ENCODE results near the gene UNC5C.

Gene UNC5C

GRCh38 chr4:95215991-95216605, 332.7 kb downstream of the UNC5C start:
- no peaks in the 10 kb centered on the region for H3K4me1 Mint-ChIP-seq
- no peak for DNase-seq (ENCODE audit: low spot score in 2 of 2)

GRCh38 chr4:95215043-95215442, 333.7 kb downstream of the UNC5C start:
- Mint-ChIP-seq H3K4me1 (no peaks in the 10 kb centered on the region), H3K4me3 (no peak overlapping the region), H3K36me3 (ENCODE audit: insufficient read depth) (no peaks in the 10 kb centered on the region), H3K27ac (ENCODE audit: low read depth) (no peak overlapping the region), H3K9me3 (no peaks in the 10 kb centered on the region), H3K27me3 (no peaks in the 10 kb centered on the region)
- no peak for ATAC-seq (replicated peaks; ENCODE audit: extremely low read depth, poor library complexity, severe bottlenecking)
- DNase-seq (ENCODE audit: low spot score in 2 of 2): no peak

More at GRCh38 chr4:95215991-95216605, 332.7 kb downstream of the UNC5C start:
- Mint-ChIP-seq H3K9me3 (no peaks in the 10 kb centered on the region), H3K27me3 (no peaks in the 10 kb centered on the region), H3K36me3 (ENCODE audit: insufficient read depth) (no peaks in the 10 kb centered on the region), H3K4me3 (no peak overlapping the region), H3K27ac (ENCODE audit: low read depth) (no peak overlapping the region)
- no peak for ATAC-seq (replicated peaks; ENCODE audit: extremely low read depth, poor library complexity, severe bottlenecking)

GRCh38 chr4:95214408-95214807, 334.4 kb downstream of the UNC5C start:
- no peaks in the 10 kb centered on the region for H3K9me3 Mint-ChIP-seq
- H3K27ac Mint-ChIP-seq (ENCODE audit: low read depth): no peak overlapping the region
- no peaks in the 10 kb centered on the region for H3K36me3 Mint-ChIP-seq (ENCODE audit: insufficient read depth)
- no peaks in the 10 kb centered on the region for H3K4me1 Mint-ChIP-seq
- DNase-seq (ENCODE audit: low spot score in 2 of 2) (no peak), ATAC-seq (replicated peaks; ENCODE audit: extremely low read depth, poor library complexity, severe bottlenecking) (no peak)
- H3K27me3 Mint-ChIP-seq: no peaks in the 10 kb centered on the region
- H3K4me3 Mint-ChIP-seq: no peak overlapping the region

DNA sequence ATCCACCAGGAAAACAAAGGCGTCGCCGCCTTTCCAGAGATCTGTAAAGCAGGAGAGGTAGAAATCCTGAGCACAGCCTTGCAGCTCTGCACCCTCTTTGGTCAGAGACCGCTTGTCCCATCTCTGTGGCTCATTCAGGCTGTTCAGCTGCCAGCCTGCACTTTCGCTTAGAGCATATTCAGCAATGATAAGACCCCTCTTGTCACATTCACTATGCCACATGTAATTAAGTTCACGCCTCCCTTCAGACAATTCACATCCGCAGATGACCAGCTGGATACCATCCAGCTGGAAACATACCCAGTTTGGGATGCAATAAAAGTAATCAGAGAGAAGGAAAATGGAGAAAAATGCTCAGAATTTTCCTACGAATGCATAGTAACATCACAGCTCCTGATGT, 335.4 kb downstream of the UNC5C start:
- H3K4me1 Mint-ChIP-seq: no peaks in the 10 kb centered on the region
- DNase-seq (ENCODE audit: low spot score in 2 of 2) (no peak), ATAC-seq (replicated peaks; ENCODE audit: extremely low read depth, poor library complexity, severe bottlenecking) (no peak)
- H3K27me3 Mint-ChIP-seq: no peaks in the 10 kb centered on the region
- no peaks in the 10 kb centered on the region for H3K9me3 Mint-ChIP-seq
- H3K4me3 Mint-ChIP-seq: no peak overlapping the region
- no peak overlapping the region for H3K27ac Mint-ChIP-seq (ENCODE audit: low read depth)
- H3K36me3 Mint-ChIP-seq (ENCODE audit: insufficient read depth): no peaks in the 10 kb centered on the region

DNA sequence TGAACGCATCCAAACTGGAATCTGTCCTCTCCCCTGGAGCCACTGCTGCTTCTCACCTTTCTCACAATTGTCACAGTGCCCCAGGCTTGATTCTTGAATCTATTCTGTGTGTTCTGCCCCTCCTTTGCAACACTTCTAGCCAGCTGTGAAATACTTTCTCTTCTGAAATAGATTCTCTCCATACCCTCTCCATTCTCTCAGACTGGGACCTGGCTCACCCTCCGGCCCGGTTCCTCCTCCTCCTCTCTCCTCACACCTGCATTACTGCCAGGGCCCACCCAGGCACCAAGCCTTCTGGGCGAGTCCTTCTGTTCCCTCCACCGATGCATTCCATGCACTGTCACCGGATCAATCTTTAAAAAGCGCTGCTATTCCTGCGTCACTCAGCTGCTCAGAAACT, 336.1 kb downstream of the UNC5C start:
- Mint-ChIP-seq H3K27me3 (no peaks in the 10 kb centered on the region), H3K36me3 (ENCODE audit: insufficient read depth) (no peaks in the 10 kb centered on the region), H3K27ac (ENCODE audit: low read depth) (no peak overlapping the region), H3K4me3 (no peak overlapping the region), H3K4me1 (no peaks in the 10 kb centered on the region), H3K9me3 (no peaks in the 10 kb centered on the region)
- ATAC-seq (replicated peaks; ENCODE audit: extremely low read depth, poor library complexity, severe bottlenecking) (no peak), DNase-seq (ENCODE audit: low spot score in 2 of 2) (no peak)

DNA sequence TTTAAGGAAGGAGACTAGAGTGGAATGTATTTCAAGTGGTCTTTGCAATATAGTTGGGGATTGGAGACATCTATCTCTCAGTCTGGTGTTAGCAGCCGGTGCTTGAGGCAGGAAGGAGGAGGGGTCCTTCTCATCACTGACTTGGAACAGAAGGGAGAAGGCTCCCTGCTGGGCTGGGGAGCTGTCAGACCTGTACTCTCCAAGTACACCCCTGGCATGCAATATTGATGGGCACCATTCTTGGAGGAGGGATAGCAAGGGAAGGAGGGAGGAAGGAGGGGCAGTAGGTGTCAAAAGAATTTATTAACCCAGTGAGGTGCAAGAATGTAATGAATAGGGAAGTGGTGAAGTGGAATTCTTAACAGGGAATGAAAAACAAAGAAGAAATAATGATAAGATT, 338.8 kb downstream of the UNC5C start:
- ATAC-seq (replicated peaks; ENCODE audit: extremely low read depth, poor library complexity, severe bottlenecking) (no peak), DNase-seq (ENCODE audit: low spot score in 2 of 2) (no peak)
- no peaks in the 10 kb centered on the region for H3K9me3 Mint-ChIP-seq
- no peaks in the 10 kb centered on the region for H3K36me3 Mint-ChIP-seq (ENCODE audit: insufficient read depth)
- H3K27ac Mint-ChIP-seq (ENCODE audit: low read depth): no peak overlapping the region
- H3K4me1 Mint-ChIP-seq: no peaks in the 10 kb centered on the region
- H3K4me3 Mint-ChIP-seq: no peak overlapping the region
- H3K27me3 Mint-ChIP-seq: no peaks in the 10 kb centered on the region

DNA sequence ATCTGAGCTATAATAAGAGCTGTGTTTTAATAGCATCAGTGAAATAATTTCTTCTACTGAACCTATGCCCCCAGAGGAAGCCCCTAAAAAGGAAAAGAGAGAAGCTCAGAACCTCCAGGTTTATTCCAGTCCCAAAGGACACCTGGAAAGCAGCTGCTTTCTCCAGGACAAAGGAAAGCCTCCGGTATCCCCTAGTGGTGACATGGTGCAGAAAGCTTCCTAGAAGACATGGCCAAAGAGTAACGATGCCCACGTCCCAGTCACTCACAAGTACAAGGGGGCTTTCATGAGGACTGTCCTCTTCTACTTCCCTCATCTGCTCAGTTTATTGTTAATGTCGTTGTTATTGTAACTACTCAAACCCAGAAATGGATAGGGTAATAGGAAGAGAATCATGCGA, 343.9 kb downstream of the UNC5C start:
- peaks cover 4% of the 10 kb centered on the region for H3K9me3 Mint-ChIP-seq
- no peaks in the 10 kb centered on the region for H3K36me3 Mint-ChIP-seq (ENCODE audit: insufficient read depth)
- no peaks in the 10 kb centered on the region for H3K4me1 Mint-ChIP-seq
- H3K27me3 Mint-ChIP-seq: no peaks in the 10 kb centered on the region
- DNase-seq (ENCODE audit: low spot score in 2 of 2) (no peak), ATAC-seq (replicated peaks; ENCODE audit: extremely low read depth, poor library complexity, severe bottlenecking) (no peak)
- no peak overlapping the region for H3K27ac Mint-ChIP-seq (ENCODE audit: low read depth)
- H3K4me3 Mint-ChIP-seq: no peak overlapping the region

DNA sequence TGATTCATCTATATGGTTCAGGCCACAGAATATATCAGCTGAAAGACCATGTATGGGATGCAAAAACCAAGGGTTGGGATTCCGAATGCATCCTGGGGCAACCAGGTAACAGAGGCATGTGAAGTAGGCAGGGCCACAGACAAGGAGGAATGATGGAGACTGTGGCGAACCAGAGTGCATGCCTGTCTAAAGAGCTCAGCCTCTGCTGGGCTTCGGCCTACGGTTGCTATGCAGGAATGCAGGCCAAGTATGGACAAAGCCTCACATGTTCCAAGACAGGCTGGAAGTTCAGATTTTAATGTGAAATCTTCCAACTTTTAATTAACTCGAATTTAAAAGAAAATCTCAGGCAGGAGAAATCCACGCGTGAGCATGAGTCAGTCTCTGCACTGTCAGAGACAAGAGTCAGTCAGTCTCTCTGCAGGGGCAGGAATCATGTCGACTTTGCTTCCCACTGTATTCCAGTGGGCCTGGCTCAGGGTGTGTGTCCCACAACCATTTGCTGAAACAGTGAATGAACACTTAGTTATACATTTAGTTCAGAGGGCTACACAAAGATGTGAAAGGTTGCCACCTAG, 344.4 kb downstream of the UNC5C start:
- Mint-ChIP-seq H3K36me3 (ENCODE audit: insufficient read depth) (no peaks in the 10 kb centered on the region), H3K4me1 (no peaks in the 10 kb centered on the region), H3K27ac (ENCODE audit: low read depth) (no peak overlapping the region), H3K27me3 (no peaks in the 10 kb centered on the region), H3K9me3 (peaks cover 4% of the 10 kb centered on the region), H3K4me3 (no peak overlapping the region)
- ATAC-seq (replicated peaks; ENCODE audit: extremely low read depth, poor library complexity, severe bottlenecking) (no peak), DNase-seq (ENCODE audit: low spot score in 2 of 2) (no peak)

DNA sequence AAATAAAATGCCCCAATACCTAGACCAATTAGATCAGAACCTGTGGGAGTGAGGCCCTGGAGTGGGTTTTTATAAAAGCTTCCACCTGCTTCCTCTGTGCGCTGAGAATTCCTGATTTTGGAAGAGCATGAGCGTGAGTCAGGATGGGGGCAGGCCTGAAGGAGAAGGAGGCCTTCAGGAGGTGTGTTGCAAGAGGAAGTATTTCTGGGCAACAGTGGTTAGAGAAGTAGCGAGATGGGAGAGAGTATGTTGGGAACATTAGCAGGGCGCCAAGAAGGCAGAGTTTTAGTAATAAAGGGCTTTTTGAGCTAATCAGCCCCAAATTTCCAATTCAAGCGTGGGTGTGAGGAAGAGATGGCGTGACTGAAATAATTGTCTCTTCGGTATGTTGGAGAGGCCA, 349.8 kb downstream of the UNC5C start:
- Mint-ChIP-seq H3K27ac (ENCODE audit: low read depth) (no peak overlapping the region), H3K9me3 (peaks cover 6% of the 10 kb centered on the region), H3K36me3 (ENCODE audit: insufficient read depth) (no peaks in the 10 kb centered on the region), H3K4me1 (no peaks in the 10 kb centered on the region), H3K27me3 (no peaks in the 10 kb centered on the region), H3K4me3 (no peak overlapping the region)
- DNase-seq (ENCODE audit: low spot score in 2 of 2) (no peak), ATAC-seq (replicated peaks; ENCODE audit: extremely low read depth, poor library complexity, severe bottlenecking) (no peak)

GRCh38 chr4:95197353-95197752, 351.4 kb downstream of the UNC5C start:
- DNase-seq (ENCODE audit: low spot score in 2 of 2): no peak
- no peak overlapping the region for H3K4me3 Mint-ChIP-seq
- no peaks in the 10 kb centered on the region for H3K27me3 Mint-ChIP-seq
- no peaks in the 10 kb centered on the region for H3K4me1 Mint-ChIP-seq
- ATAC-seq (replicated peaks; ENCODE audit: extremely low read depth, poor library complexity, severe bottlenecking): no peak
- H3K36me3 Mint-ChIP-seq (ENCODE audit: insufficient read depth): no peaks in the 10 kb centered on the region
- H3K27ac Mint-ChIP-seq (ENCODE audit: low read depth): no peak overlapping the region
- H3K9me3 Mint-ChIP-seq: peaks cover 17% of the 10 kb centered on the region

- Mint-ChIP-seq H3K27ac (ENCODE audit: low read depth) (no peak overlapping the region), H3K4me3 (no peak overlapping the region)
Observed at GRCh38 chr4:95193391-95194224, 355.2 kb downstream of the UNC5C start.

DNA sequence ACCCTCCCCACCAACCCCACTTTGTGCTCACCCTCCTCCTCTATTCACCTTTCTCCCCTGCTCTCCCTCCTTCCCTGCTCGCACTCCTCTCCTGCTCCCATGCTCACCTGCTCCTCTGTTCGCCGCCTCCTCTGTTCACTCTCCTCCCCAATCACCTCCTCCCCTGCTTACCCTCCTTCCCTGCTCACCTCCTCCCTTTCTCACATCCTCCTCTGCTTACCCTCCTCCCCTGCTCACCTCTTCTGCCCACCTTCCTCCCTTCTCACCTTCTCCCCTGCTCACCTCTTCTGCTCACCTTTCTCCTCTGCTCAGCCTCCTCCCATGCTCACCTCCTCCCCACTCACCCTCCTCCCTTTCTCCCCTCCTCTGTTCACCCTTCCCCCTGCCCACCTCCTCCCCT, 357.2 kb downstream of the UNC5C start:
- DNase-seq (ENCODE audit: low spot score in 2 of 2) (no peak), ATAC-seq (replicated peaks; ENCODE audit: extremely low read depth, poor library complexity, severe bottlenecking) (no peak)
- Mint-ChIP-seq H3K27me3 (no peaks in the 10 kb centered on the region), H3K4me3 (no peak overlapping the region), H3K9me3 (peaks cover 12% of the 10 kb centered on the region), H3K27ac (ENCODE audit: low read depth) (no peak overlapping the region), H3K36me3 (ENCODE audit: insufficient read depth) (no peaks in the 10 kb centered on the region), H3K4me1 (no peaks in the 10 kb centered on the region)

More at GRCh38 chr4:95193391-95194224, 355.2 kb downstream of the UNC5C start:
- Mint-ChIP-seq H3K4me1 (no peaks in the 10 kb centered on the region), H3K27me3 (no peaks in the 10 kb centered on the region), H3K36me3 (ENCODE audit: insufficient read depth) (no peaks in the 10 kb centered on the region), H3K9me3 (peaks cover 12% of the 10 kb centered on the region)
- DNase-seq (ENCODE audit: low spot score in 2 of 2) (no peak), ATAC-seq (replicated peaks; ENCODE audit: extremely low read depth, poor library complexity, severe bottlenecking) (no peak)
